MM.1S (cell line): ENCODE data around the gene GFOD2.

Experiments used
- EZH2phosphoT487 ChIP-seq: fragments of 300-600 bp; sonication (generic); IDR thresholded peaks from 2 replicates; pipeline ENCODE4 v1.6.1; 2018; ENCODE audit warnings: antibody characterized with exemption, low read length
- TF ChIP-seq, protein P1 (sequence below): fragments of 300-600 bp; sonication (generic); IDR thresholded peaks from 2 replicates; pipeline ENCODE4 v1.5.1; 2016; ENCODE audit warnings: antibody characterized with exemption, low read length, mixed read lengths

DNA sequence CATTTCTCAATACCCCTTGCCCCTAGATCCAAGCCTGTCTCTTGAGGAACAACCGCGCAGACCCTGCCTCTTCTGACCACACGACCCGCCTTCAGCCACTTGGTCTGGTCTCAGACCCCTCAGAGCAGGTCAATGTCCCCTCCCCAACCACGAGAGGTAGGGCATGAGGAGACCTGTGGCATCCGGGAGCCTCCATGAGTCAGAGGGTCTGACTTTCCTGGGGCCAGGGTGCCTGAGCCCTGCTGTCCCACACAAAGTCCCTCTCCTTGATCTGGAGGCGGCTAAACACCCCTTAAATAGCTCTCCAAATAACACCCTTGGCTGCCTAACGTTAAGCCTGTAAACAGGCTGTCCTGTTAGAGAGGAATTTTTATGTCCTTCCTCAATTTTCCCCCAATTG is 69.1 kb downstream of the GFOD2 start:
- TF ChIP-seq, protein P1, sequence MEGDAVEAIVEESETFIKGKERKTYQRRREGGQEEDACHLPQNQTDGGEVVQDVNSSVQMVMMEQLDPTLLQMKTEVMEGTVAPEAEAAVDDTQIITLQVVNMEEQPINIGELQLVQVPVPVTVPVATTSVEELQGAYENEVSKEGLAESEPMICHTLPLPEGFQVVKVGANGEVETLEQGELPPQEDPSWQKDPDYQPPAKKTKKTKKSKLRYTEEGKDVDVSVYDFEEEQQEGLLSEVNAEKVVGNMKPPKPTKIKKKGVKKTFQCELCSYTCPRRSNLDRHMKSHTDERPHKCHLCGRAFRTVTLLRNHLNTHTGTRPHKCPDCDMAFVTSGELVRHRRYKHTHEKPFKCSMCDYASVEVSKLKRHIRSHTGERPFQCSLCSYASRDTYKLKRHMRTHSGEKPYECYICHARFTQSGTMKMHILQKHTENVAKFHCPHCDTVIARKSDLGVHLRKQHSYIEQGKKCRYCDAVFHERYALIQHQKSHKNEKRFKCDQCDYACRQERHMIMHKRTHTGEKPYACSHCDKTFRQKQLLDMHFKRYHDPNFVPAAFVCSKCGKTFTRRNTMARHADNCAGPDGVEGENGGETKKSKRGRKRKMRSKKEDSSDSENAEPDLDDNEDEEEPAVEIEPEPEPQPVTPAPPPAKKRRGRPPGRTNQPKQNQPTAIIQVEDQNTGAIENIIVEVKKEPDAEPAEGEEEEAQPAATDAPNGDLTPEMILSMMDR = no peak
- TF ChIP-seq EZH2phosphoT487 = no peak
